SK-N-SH (cell line): Measurements from ENCODE around the gene ABCC11. TPM values are rescaled to one million over a fixed set of nuclear protein-coding genes. Genes with fewer than 3 reads are reported as not detected.

ENCODE experiments used
- CTCF ChIA-PET: fragments of 300-600, 350-600 bp; formaldehyde crosslinking; extraction: SDS; loops from one replicate; lab custom pipeline; 2021; lab: Yijun Ruan, JAX
- POLR2A ChIA-PET: fragments of 350-600 bp; sonication (Branson Sonifier 250); formaldehyde crosslinking; extraction: SDS; loops from one replicate; lab custom pipeline; 2020; ENCODE audit warnings: antibody characterized with exemption, inconsistent platforms; lab: Yijun Ruan, JAX
- DNase-seq: peaks from one replicate; pipeline ENCODE4 v3.0.0; 2012
- H2AFZ ChIP-seq: fragments of 200-600 bp; sonication (generic); 2 replicates; pipeline ENCODE4 v1.8.1; 2016; ENCODE audit warnings: antibody characterized with exemption, mild to moderate bottlenecking, low read depth
- H3F3A ChIP-seq: fragments of 200-600 bp; sonication (generic); replicated peaks from 2 replicates; pipeline ENCODE3; 2016; ENCODE audit warnings: antibody characterized with exemption, mild to moderate bottlenecking; ENCODE audit not compliant: insufficient read depth
- H3K27ac ChIP-seq, 2 experiments: fragments of 200-500 bp in 1 of 2; fragments of 200-600 bp in 1 of 2; sonication (Bioruptor generic) in 1 of 2; sonication (generic), shearing (Covaris generic) in 1 of 2; 2 replicates each; pipeline versions ENCODE4 v1.5.1 to v1.6.1; 2014 to 2016; ENCODE audit warnings: low read depth in 2 of 2, inconsistent platforms in 1 of 2, low read length in 1 of 2, mild to moderate bottlenecking in 1 of 2, mixed read lengths in 1 of 2
- H3K27me3 ChIP-seq: fragments of 200-600 bp; sonication (generic), shearing (Covaris generic); 2 replicates; pipeline ENCODE4 v1.6.1; 2016; ENCODE audit warnings: mixed run types; ENCODE audit not compliant: insufficient read depth
- H3K36me3 ChIP-seq, 2 experiments: fragments of 200-500 bp in 1 of 2; fragments of 200-600 bp in 1 of 2; sonication (Bioruptor generic) in 1 of 2; sonication (generic) in 1 of 2; replicated peaks in 1 of 2; 2 replicates each; pipeline versions ENCODE3 to v1.5.1; 2014 to 2016; ENCODE audit warnings: low read length in 1 of 2, mild to moderate bottlenecking in 1 of 2; ENCODE audit not compliant: insufficient read depth in 2 of 2, control insufficient read depth in 1 of 2
- H3K4me1 ChIP-seq, 2 experiments: fragments of 200-500 bp in 1 of 2; fragments of 200-600 bp in 1 of 2; sonication (Bioruptor generic) in 1 of 2; sonication (generic), shearing (Covaris generic) in 1 of 2; 2 replicates each; pipeline versions ENCODE4 v1.5.1 to v1.6.1; 2014 to 2016; ENCODE audit warnings: low read depth in 1 of 2, low read length in 1 of 2, mixed run types in 1 of 2; ENCODE audit not compliant: insufficient read depth in 2 of 2, control insufficient read depth in 1 of 2
- H3K4me2 ChIP-seq: fragments of 200-600 bp; sonication (generic), shearing (Covaris generic); 2 replicates; pipeline ENCODE4 v1.6.1; 2017; ENCODE audit warnings: mixed run types
- H3K4me3 ChIP-seq, 2 experiments: fragments of 200-500 bp in 1 of 2; fragments of 200-600 bp in 1 of 2; sonication (Bioruptor generic) in 1 of 2; sonication (generic), shearing (Covaris generic) in 1 of 2; 2 replicates each; pipeline versions ENCODE4 v1.5.1 to v1.8.1; 2014 to 2016; ENCODE audit warnings: low read depth in 2 of 2, inconsistent platforms in 1 of 2, low read length in 1 of 2, mild to moderate bottlenecking in 1 of 2, mixed read lengths in 1 of 2, moderate library complexity in 1 of 2
- H3K79me2 ChIP-seq: fragments of 200-600 bp; sonication (generic); 2 replicates; pipeline ENCODE4 v1.8.1; 2017; ENCODE audit warnings: mild to moderate bottlenecking; ENCODE audit not compliant: insufficient read depth
- H3K9ac ChIP-seq: fragments of 200-600 bp; sonication (generic); 2 replicates; pipeline ENCODE4 v1.6.1; 2017; ENCODE audit warnings: mixed run types
- H3K9me2 ChIP-seq: fragments of 200-600 bp; sonication (generic); 2 replicates; pipeline ENCODE4 v1.6.1; 2017; ENCODE audit warnings: mixed run types
- H3K9me3 ChIP-seq: fragments of 200-600 bp; sonication (generic); 2 replicates; pipeline ENCODE4 v1.6.1; 2017; ENCODE audit warnings: mixed run types, mild to moderate bottlenecking, moderate library complexity
- H4K20me1 ChIP-seq: fragments of 200-600 bp; sonication (generic); 2 replicates; pipeline ENCODE4 v1.6.1; 2017; ENCODE audit warnings: mild to moderate bottlenecking, mixed run types; ENCODE audit not compliant: insufficient read depth
- CHD2 ChIP-seq: fragments of 150-350 bp; IDR thresholded peaks from 2 replicates; pipeline ENCODE4 v1.6.1; 2018; ENCODE audit warnings: low read length; ENCODE audit not compliant: partially characterized antibody
- EZH2phosphoT487 ChIP-seq: fragments of 200-600 bp; sonication (generic); IDR thresholded peaks from 2 replicates; pipeline ENCODE4 v1.6.1; 2017; ENCODE audit warnings: low read depth, mixed run types, mild to moderate bottlenecking, antibody characterized with exemption, moderate library complexity, borderline replicate concordance
- FOXJ3 ChIP-seq: sonication (generic); formaldehyde crosslinking; IDR thresholded peaks from 2 replicates; pipeline ENCODE4 v1.5.1; 2020; ENCODE audit warnings: mild to moderate bottlenecking, missing genetic modification reagents
- IRF3 ChIP-seq: fragments of 150-350 bp; IDR thresholded peaks from 2 replicates; pipeline ENCODE4 v1.6.1; 2016; ENCODE audit warnings: mild to moderate bottlenecking, low read depth, low read length
- JUND ChIP-seq: IDR thresholded peaks from 2 replicates; pipeline ENCODE4 v1.4.0; 2012
- NFIC ChIP-seq: IDR thresholded peaks from 2 replicates; pipeline ENCODE4 v1.4.0; 2012; ENCODE audit warnings: borderline replicate concordance
- RAD21 ChIP-seq: IDR thresholded peaks from 2 replicates; pipeline ENCODE4 v1.6.1; 2012; ENCODE audit warnings: mild to moderate bottlenecking, low read length
- RCOR1 ChIP-seq: fragments of 150-350 bp; IDR thresholded peaks from 2 replicates; pipeline ENCODE4 v1.6.1; 2017; ENCODE audit warnings: antibody characterized with exemption, low read length
- REST ChIP-seq: IDR thresholded peaks from 2 replicates; pipeline ENCODE4 v1.6.1; 2012; ENCODE audit warnings: mild to moderate bottlenecking, low read depth, low read length, moderate library complexity
- RXRA ChIP-seq: IDR thresholded peaks from 2 replicates; pipeline ENCODE4 v1.4.0; 2012; ENCODE audit warnings: low read depth, mild to moderate bottlenecking, borderline replicate concordance
- SIN3A ChIP-seq: IDR thresholded peaks from 2 replicates; pipeline ENCODE4 v1.6.1; 2012; ENCODE audit warnings: low read depth, mild to moderate bottlenecking, low read length, moderate library complexity, borderline replicate concordance
- TCF12 ChIP-seq: IDR thresholded peaks from 2 replicates; pipeline ENCODE4 v1.4.0; 2012
- USF1 ChIP-seq: IDR thresholded peaks from 2 replicates; pipeline ENCODE4 v1.4.0; 2012; ENCODE audit warnings: low read depth, borderline replicate concordance
- YY1 ChIP-seq: IDR thresholded peaks from 2 replicates; pipeline ENCODE4 v1.4.0; 2012; ENCODE audit warnings: low read depth, mild to moderate bottlenecking
- WGBS: methylation state at CpG from one replicate; pipeline ENCODE4 v1.1.6; 2017; ENCODE audit warnings: low lambda C conversion rate; 5-methylcytosine and 5-hydroxymethylcytosine counted together
- polyA plus RNA-seq, 3 experiments: library from polyadenylated mRNA; depleted of rRNA; stranded (reverse); fragments of >200 nt; gene quantifications; 2 replicates each; pipeline ENCODE4 v1.2.3, GENCODE V29; 2012

ABCC11 gene
- polyA plus RNA-seq, 1 of the 3 experiments (the other 2 are of a cell fraction), result 0.07 TPM

- CTCF ChIA-PET, result interaction anchor here (1.7 kb wide), 1 partner anchor 377 kb away, joined by 5 read pairs; no protein-coding TSS in a partner anchor
- no peak overlapping the region; a peak in 1 of 4 replicates for H3K4me3 ChIP-seq
These were observed 1.3 kb downstream of the ABCC11 start for GRCh38 chr16:48246066-48246465.

More at GRCh38 chr16:48246066-48246465, 1.3 kb downstream of the ABCC11 start:
- WGBS, result 78% methylated on average over 2 of the region's 2 CpGs
- Histone ChIP-seq H4K20me1 (peaks cover 22% of the 10 kb centered on the region; the same call in 1 of the 2 replicates), H3K9me2 (no peaks in the 10 kb centered on the region), H2AFZ (no peak overlapping the region), H3K36me3 (no peaks in the 10 kb centered on the region), H3K4me2 (peak overlapping the region; percentile 87), H3K27me3 (no peaks in the 10 kb centered on the region), H3K9me3 (no peaks in the 10 kb centered on the region), H3K27ac (no peak overlapping the region), H3K4me1 (peaks cover 6 to 10% of the 10 kb centered on the region in 2 experiments; a peak in 3 of 4 replicates), H3K9ac (no peak overlapping the region), H3F3A (no peaks in the 10 kb centered on the region), H3K79me2 (peaks cover 70% of the 10 kb centered on the region)
- DNase-seq, result no peak
- POLR2A ChIA-PET, result no interaction called here
- TF ChIP-seq JUND (no peak), YY1 (no peak), RXRA (no peak), RCOR1 (no peak), FOXJ3 (no peak), NFIC (no peak), TCF12 (no peak), SIN3A (no peak), IRF3 (no peak), REST (no peak), CHD2 (no peak), USF1 (no peak), EZH2phosphoT487 (no peak), RAD21 (no peak)
